HEK293 (cell line): ENCODE results near the gene NKD2.

Experiments
- CTCF ChIP-seq: fragments of 450-650 bp; formaldehyde crosslinking; IDR thresholded peaks from 2 replicates; pipeline ENCODE4 v1.5.1; 2016; ENCODE audit warnings: missing biosample characterization, missing genetic modification characterization
- ZNF768 ChIP-seq: fragments of 450-650 bp; formaldehyde crosslinking; IDR thresholded peaks from 2 replicates; pipeline ENCODE4 v1.5.1; 2018; ENCODE audit warnings: missing biosample characterization, mild to moderate bottlenecking, missing genetic modification characterization

- TF ChIP-seq CTCF (tag by site-specific recombination) (no peak), ZNF768 (tag by site-specific recombination) (no peak)
Observed at GRCh38 chr5:1050423-1051365, 42.1 kb downstream of the NKD2 start.
